GM18909 (cell line): ENCODE measurements around the gene PTBP1.

ENCODE experiments used
- ATAC-seq: cut with Tn5 transposase; IDR thresholded peaks from one replicate; pipeline ENCODE4 v1.9.1; 2021; ENCODE audit warnings: mild to moderate bottlenecking; ENCODE audit not compliant: unreplicated experiment, poor library complexity

PTBP1 gene

GRCh38 chr19:795691-796581 lies 1.3 kb upstream of the PTBP1 start:
- ATAC-seq = no peak

- peak; percentile 47 for ATAC-seq
Measured at GRCh38 chr19:797528-798414, 519 bp downstream of the PTBP1 start.

- ATAC-seq = no peak
Measured at GRCh38 chr19:798415-799075, 1.3 kb downstream of the PTBP1 start.

DNA sequence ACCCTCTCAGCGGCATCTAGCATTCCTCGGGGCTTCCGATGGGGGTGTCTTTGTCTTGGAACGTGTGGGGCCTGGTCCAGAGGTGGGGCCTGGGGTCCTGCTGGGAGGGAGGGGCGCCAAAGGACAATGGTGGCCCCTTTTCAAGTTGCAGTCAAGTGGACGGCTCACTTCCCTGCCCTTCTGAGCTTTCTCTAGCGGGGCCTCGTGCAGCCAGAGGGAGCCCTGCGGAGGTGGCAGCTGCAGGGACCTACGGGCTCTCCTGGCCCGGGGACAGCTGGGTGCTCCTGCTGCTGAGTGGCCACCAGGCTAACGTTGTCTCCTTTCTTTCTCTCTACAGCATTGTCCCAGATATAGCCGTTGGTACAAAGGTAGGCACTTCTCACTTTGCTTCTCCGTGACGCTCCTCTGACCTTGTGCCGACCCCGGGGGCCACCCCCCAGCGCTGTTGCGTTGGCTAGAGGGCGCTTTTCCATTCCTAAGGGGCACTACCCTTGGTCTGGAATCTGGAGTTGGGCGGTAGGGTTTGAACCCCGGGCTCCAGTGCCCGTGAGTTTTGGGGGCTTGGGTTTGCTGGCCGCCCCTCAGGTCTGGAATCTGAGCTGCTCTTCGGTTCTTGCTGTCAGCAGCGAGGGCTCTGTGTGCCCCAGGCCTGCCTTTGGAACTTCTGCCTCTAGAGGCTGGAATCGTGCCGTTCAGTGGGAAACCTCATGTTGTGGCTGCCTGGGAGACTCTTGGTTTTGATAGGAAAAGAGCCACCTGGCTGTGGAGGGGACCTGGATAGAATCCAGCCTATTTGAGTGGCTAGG lies 2.0 kb downstream of the PTBP1 start:
- ATAC-seq = no peak

DNA sequence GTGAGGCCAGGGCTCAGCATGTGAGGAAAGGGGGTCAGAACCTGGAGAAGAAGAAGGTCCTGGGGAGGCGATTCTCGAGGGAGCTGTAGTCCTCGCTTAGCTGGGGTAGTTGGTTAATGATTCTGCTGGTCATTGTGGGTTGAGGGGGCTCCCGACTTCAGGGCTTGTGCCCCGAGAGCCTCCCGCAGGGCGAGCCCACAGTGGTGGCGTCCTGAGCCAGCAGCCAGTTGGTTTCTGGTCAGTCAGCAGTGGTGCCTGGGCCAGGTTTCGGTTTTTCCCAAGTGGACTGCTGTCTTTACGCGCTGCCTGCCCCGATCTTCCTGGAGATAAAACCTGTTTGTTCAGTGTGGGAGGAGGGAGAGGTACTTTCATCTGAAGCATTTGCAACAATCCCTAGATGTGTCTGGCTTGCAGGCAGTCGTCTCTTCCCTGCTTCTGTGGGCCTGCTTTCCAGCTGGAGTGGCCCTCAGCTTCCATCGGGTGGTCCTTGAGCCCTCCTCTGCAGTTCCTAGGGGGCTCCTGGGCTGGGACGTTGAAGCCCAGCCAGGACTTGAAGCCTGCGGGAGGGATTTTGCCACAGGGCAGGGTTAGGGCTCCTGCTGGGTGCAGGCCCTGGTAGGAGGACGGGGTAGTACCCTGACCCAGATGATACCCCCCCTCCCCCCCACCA lies 3.2 kb downstream of the PTBP1 start:
- ATAC-seq = no peak

- ATAC-seq = no peak
Measured at GRCh38 chr19:801030-801860, 4.0 kb downstream of the PTBP1 start.

- ATAC-seq = no peak
Measured at GRCh38 chr19:801861-802497, 4.7 kb downstream of the PTBP1 start.

DNA sequence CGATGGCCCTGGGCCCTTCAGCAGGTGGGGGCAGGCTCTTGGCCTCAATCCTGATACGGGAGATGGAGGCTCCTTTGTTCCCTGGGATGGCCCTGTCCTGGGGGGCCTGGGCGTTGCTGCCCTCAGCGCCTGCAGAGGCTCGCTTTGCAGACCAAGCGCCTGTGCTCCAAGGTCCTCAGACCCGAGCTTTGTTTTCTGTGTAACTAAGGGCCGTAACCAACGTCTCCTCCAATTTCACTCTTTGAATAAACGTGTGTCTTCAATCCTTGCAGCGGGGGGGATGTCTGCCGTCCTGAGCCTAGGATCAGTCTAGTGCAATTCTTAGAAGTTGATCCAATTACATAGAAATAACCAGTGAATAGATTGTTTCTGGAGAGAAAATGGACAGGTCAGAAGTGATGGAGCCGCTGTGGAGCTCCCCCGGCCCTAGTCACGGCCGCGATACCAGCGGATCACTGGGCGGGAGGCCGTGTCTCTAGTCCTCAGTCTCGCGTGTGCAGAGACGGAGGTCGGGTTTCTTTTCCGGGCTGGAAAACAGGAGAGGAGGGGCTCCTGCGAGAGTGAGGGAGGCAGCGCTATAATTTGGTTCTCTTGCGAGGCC lies 5.3 kb downstream of the PTBP1 start:
- no peak for ATAC-seq

DNA sequence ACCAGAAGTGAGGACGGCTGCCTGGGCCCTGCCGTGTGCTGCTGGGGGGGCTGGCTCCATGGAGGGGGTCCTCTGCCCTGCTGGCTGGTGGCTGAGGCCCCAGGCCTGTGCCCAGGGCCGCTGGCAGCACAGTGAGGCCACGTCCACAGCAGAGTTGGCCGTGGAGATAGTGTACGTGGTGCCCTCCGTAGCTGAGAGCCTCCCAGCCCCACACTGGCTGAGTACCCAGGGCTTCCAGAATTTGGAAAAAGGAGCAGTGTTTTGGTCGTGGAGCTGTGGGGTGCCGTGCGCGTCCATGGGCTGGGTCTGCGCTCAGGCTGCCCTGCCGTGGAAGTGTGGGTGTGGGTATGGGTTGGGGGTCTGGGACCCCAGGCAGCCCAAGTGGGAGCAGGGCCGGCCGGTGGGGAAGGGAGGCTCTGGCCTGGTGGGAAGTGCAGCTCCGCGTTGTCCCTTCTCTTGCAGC lies 5.9 kb downstream of the PTBP1 start:
- no peak for ATAC-seq

DNA sequence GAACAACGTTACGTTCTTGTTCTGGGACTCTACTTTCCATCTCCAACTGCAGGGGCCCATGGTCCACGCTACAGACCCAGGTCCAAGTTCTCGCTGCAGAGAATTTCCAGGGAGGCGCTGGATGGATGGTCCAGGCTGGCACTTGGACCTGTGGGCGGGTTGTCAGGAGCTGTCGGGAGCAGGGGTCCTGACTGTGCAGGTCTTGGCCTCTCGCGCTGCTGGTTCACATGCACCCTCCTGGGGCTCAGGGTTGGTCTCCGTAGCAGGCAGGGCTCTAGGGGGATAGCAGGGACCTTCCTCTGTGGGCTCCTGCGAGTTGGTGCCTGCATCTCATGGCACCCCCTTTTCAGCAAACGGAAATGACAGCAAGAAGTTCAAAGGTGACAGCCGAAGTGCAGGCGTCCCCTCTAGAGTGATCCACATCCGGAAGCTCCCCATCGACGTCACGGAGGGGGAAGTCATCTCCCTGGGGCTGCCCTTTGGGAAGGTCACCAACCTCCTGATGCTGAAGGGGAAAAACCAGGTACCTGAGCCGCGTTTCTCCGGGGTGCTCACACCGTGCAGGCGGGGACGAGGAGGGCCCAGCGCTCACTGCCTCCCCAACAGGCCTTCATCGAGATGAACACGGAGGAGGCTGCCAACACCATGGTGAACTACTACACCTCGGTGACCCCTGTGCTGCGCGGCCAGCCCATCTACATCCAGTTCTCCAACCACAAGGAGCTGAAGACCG lies 6.6 kb downstream of the PTBP1 start:
- no peak for ATAC-seq

- no peak for ATAC-seq
Measured at GRCh38 chr19:804419-805165, 7.3 kb downstream of the PTBP1 start.

- ATAC-seq = no peak
Measured at GRCh38 chr19:805166-805551, 7.9 kb downstream of the PTBP1 start.

GRCh38 chr19:805600-806550 lies 8.6 kb downstream of the PTBP1 start:
- ATAC-seq = no peak

DNA sequence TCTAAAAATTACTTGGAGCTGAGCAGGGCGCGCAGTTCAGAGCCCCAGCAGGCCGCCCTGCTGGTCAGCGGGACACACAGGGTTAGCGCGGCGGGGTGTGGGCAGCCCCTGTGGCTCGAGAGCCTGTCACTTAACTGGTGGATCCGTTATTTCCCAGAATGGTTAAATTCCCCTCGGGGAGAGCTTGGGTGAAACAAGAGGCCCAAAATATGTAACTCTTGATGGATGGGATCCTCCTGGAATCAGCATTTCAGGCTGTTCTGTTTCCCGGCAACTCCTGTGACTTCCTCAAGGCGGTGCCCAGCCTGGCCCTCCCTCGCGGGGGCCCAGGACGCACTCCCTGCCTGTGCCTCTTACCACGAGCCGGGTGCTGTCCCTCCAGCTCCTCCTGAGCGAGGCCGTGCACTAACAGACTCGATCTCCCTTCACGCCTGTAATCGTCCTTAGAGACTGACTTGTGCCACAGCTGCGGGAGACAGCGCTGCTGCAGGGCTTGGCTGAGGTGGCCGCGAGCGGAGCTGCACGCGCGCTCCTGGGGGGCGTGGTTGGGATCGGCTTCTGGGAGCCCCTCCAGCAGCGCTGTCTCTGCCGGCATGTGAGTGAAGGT lies 9.7 kb downstream of the PTBP1 start:
- no peak for ATAC-seq
